ENCODE measurements around the gene STK24. TPM values are rescaled to one million over a fixed set of nuclear protein-coding genes. Genes with fewer than 3 reads are reported as not detected.

Gene STK24
- total RNA-seq, 2 donors from 2014 or later: 115 to 125 TPM

DNA sequence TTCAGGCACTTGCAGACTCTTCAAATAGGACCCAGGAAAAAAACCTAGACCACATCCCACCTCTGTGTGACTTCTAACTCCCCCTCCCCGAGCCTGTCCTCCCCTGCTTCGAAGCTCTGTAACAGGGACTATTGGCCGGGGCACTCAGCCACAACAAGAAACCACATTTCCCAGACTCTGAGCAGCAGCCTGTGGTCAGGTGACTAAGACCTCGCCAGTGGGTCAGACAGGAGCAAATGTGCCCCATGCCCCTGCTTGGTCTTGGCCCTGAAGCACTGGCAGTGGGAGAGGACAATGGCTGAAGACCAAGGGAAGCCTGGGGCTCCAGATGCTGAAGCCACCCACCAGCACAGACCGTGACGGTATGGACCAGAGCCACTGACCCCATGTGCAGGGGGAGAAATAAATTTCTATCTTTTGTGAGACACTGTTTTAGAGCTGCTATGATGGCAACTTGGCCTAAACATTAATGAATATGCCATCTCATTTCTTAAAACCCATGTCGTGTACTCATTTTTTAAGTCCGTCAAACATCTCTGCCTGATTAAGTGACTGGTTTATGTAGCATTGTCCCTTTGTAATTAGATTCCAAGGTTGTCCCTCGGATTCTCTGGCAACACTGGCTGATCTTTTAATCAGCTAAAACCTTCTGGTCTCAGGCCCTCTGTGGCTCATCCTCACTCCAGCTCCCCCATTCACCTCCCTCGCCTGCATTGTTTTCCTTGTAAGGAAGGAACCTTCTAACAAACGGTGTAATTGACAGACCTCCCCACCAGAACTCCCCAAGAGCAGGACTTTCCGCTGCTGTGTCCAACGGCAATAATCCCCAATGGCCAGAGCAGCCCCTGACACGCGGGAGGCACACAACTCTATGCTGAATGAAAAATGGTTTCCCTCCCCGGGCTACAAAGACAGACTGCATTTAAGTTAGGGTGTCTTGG, 98.4 kb downstream of the STK24 start:
- no peaks in the 10 kb centered on the region for H3K9me3 Mint-ChIP-seq
- no peaks in the 10 kb centered on the region for H3K27me3 ChIP-seq (ENCODE audit: control insufficient read depth, insufficient read depth, low read length, poor library complexity, severe bottlenecking)
- H3K4me3 Mint-ChIP-seq: no peak overlapping the region
- no peaks in the 10 kb centered on the region for H3K9me3 ChIP-seq (ENCODE audit: control insufficient read depth, low read length)
- H3K4me1 ChIP-seq (ENCODE audit: control insufficient read depth, insufficient read depth, low read length): peaks cover 20% of the 10 kb centered on the region
- H3K27ac Mint-ChIP-seq: peak overlapping the region; percentile 74
- TF ChIP-seq, protein P1, sequence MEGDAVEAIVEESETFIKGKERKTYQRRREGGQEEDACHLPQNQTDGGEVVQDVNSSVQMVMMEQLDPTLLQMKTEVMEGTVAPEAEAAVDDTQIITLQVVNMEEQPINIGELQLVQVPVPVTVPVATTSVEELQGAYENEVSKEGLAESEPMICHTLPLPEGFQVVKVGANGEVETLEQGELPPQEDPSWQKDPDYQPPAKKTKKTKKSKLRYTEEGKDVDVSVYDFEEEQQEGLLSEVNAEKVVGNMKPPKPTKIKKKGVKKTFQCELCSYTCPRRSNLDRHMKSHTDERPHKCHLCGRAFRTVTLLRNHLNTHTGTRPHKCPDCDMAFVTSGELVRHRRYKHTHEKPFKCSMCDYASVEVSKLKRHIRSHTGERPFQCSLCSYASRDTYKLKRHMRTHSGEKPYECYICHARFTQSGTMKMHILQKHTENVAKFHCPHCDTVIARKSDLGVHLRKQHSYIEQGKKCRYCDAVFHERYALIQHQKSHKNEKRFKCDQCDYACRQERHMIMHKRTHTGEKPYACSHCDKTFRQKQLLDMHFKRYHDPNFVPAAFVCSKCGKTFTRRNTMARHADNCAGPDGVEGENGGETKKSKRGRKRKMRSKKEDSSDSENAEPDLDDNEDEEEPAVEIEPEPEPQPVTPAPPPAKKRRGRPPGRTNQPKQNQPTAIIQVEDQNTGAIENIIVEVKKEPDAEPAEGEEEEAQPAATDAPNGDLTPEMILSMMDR (conservative IDR thresholded peaks at IDR 0.05): peak; percentile 55
- no peak overlapping the region for H3K4me3 ChIP-seq (ENCODE audit: low read length)
- H3K36me3 Mint-ChIP-seq (ENCODE audit: low read depth): peaks cover 34% of the 10 kb centered on the region
- 66 to 68% methylated on average over 9 to 16 of the region's 16 CpGs for WGBS, 2 experiments (ENCODE audit: insufficient coverage in 1 of 2, insufficient read length in 1 of 2)
- H3K9ac ChIP-seq (ENCODE audit: extremely low read depth, low read length, poor library complexity, severe bottlenecking): peak overlapping the region; percentile 27
- H3K4me1 Mint-ChIP-seq: peaks cover 55% of the 10 kb centered on the region
- peaks cover 29% of the 10 kb centered on the region for H3K36me3 ChIP-seq (ENCODE audit: control insufficient read depth, insufficient read depth, low read length)
- no peaks in the 10 kb centered on the region for H3K27me3 Mint-ChIP-seq (ENCODE audit: insufficient read depth)
- peak; percentile 70 for DNase-seq
- H3K27ac ChIP-seq (ENCODE audit: low read depth, low read length): peak overlapping the region; percentile 68

DNA sequence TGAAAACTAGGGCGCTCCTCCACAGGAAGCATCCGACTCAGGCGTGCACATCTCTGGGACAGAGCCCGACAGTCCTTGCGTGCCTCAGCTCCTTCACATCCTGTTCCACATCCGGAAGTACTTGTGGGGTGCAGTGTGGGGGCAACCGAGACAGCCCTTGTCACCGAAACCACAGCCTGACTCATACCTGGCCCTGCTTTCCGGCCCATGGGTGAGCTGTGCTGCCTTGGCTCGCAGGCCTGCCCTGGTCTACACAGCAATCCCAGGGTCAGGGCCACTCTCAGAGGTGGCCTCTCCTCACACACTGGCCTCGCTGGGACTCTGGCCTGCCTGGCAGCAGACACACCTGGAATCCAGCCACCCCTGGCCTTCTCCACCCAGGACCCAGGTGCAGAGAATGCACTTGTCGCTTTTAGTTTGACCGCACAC, 100.4 kb downstream of the STK24 start:
- H3K4me1 Mint-ChIP-seq: peaks cover 56% of the 10 kb centered on the region
- WGBS, 2 experiments (ENCODE audit: insufficient coverage in 1 of 2, insufficient read length in 1 of 2): 73 to 78% methylated on average over 4 to 13 of the region's 13 CpGs
- Histone ChIP-seq H3K27ac (ENCODE audit: low read depth, low read length) (peak overlapping the region; percentile 44), H3K27me3 (ENCODE audit: control insufficient read depth, insufficient read depth, low read length, poor library complexity, severe bottlenecking) (no peaks in the 10 kb centered on the region), H3K36me3 (ENCODE audit: control insufficient read depth, insufficient read depth, low read length) (peaks cover 39% of the 10 kb centered on the region), H3K4me3 (ENCODE audit: low read length) (no peak overlapping the region), H3K9ac (ENCODE audit: extremely low read depth, low read length, poor library complexity, severe bottlenecking) (no peak overlapping the region), H3K9me3 (ENCODE audit: control insufficient read depth, low read length) (no peaks in the 10 kb centered on the region), H3K4me1 (ENCODE audit: control insufficient read depth, insufficient read depth, low read length) (peaks cover 27% of the 10 kb centered on the region)
- H3K27ac Mint-ChIP-seq: peak overlapping the region; percentile 71
- H3K4me3 Mint-ChIP-seq: no peak overlapping the region
- TF ChIP-seq, protein P1 (conservative IDR thresholded peaks at IDR 0.05): no peak
- peaks cover 51% of the 10 kb centered on the region for H3K36me3 Mint-ChIP-seq (ENCODE audit: low read depth)
- H3K27me3 Mint-ChIP-seq (ENCODE audit: insufficient read depth): no peaks in the 10 kb centered on the region
- DNase-seq: peak; percentile 80
- H3K9me3 Mint-ChIP-seq: no peaks in the 10 kb centered on the region

DNA sequence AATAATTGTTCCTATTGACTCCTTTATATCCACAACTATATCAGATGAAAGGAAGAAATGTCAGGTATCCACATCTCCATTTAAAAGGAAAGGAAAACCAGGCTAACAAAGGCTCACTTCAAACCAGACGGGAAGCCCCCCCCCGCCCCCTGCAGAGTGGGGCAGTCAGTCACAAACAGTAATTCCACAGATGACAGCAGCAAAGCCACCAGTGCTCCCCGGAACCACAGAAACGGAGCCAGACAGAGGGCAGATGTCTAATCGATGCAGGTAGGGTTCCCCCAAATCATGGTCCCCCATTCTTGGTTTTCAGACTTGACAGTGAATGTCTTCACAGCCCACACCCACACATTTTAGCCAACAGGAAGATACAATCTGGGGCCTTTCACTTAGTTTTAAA, 100.8 kb downstream of the STK24 start:
- Histone ChIP-seq H3K9me3 (ENCODE audit: control insufficient read depth, low read length) (no peaks in the 10 kb centered on the region), H3K27ac (ENCODE audit: low read depth, low read length) (peak overlapping the region; percentile 44), H3K36me3 (ENCODE audit: control insufficient read depth, insufficient read depth, low read length) (peaks cover 38% of the 10 kb centered on the region), H3K4me1 (ENCODE audit: control insufficient read depth, insufficient read depth, low read length) (peaks cover 28% of the 10 kb centered on the region), H3K27me3 (ENCODE audit: control insufficient read depth, insufficient read depth, low read length, poor library complexity, severe bottlenecking) (no peaks in the 10 kb centered on the region), H3K4me3 (ENCODE audit: low read length) (no peak overlapping the region), H3K9ac (ENCODE audit: extremely low read depth, low read length, poor library complexity, severe bottlenecking) (no peak overlapping the region)
- Mint-ChIP-seq H3K4me1 (peaks cover 54% of the 10 kb centered on the region), H3K36me3 (ENCODE audit: low read depth) (peaks cover 47% of the 10 kb centered on the region), H3K4me3 (no peak overlapping the region), H3K9me3 (no peaks in the 10 kb centered on the region), H3K27ac (peak overlapping the region; percentile 71), H3K27me3 (ENCODE audit: insufficient read depth) (no peaks in the 10 kb centered on the region)
- DNase-seq: peak; percentile 92
- 11 to 25% methylated on average over 3 to 5 of the region's 5 CpGs for WGBS, 2 experiments (ENCODE audit: insufficient coverage in 1 of 2, insufficient read length in 1 of 2)
- TF ChIP-seq, protein P1 (conservative IDR thresholded peaks at IDR 0.05): no peak

Data from endodermal cell (in vitro differentiated cells).